CD4-positive, alpha-beta T cell treated with Interleukin-10 for 1 hour (primary cell): ENCODE results near the gene MAP2K5.

ENCODE experiments used
- DNase-seq: peaks from one replicate; pipeline ENCODE4 v3.0.0-alpha.2; 2020

MAP2K5 gene

DNA sequence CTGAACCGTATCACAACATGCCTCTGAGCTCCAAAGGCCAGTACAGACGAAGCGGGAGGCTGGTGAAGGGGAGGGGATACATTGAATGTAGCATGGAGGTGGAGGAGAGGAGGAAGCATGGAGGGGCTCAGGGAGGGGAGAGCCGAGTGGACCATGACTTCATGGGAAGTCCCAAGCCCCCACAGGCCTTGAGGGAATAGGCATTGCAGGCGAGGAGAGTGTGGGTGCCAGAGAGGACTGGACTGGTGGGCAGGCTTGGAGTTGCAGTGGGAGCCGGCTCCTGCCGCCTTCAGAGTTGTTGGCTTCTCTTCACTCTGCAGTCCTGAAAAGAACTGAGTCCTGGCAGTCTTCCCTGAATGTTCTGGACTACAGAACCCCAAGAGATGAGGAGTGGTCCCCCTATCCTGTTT, 300.6 kb downstream of the MAP2K5 start:
- DNase-seq, result no peak

GRCh38 chr15:67843571-67844387, 301.3 kb downstream of the MAP2K5 start:
- no peak for DNase-seq

DNA sequence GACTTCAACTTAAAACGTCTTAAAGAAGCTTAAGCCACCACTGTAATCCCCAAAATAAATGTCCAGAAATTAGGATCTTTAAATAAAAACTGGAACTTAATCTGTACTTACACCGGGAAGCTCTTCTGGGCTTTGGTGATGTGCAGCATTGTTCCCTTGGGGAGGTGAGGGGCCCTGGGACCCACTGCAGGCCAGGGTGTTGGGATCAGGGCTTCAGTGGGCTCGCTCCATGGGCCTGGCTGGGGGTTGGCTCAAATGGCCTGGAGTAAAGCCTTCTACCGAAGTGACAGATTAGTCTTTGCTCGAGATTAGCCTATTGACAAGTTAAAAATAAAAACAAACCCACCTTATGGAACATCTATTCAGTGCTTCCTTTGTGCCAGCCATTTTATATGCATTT, 303.5 kb downstream of the MAP2K5 start:
- DNase-seq, result no peak

DNA sequence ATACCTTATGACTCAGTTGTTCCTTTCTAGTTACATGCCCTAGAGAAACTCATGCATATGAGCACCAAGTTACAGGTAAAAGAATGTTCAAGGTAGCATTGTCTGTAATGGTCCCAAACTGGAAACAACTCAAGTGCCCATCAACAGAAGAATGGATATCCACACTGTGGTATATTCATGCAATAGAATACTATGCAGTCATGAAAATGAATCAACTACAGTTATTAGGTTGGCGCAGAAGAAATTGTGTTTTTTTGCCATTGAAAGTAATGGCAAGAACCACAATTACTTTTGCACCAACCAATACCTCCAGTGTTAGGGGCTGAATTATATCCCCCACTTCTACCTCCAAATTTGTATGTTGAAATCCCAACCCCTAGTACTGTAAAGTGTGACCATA, 307.0 kb downstream of the MAP2K5 start:
- no peak for DNase-seq

- no peak for DNase-seq
Measured at GRCh38 chr15:67850336-67850735, 307.8 kb downstream of the MAP2K5 start.

- DNase-seq, result no peak
Measured at GRCh38 chr15:67850994-67851571, 308.6 kb downstream of the MAP2K5 start.

- no peak for DNase-seq
Measured at GRCh38 chr15:67852418-67852817, 309.9 kb downstream of the MAP2K5 start.

DNA sequence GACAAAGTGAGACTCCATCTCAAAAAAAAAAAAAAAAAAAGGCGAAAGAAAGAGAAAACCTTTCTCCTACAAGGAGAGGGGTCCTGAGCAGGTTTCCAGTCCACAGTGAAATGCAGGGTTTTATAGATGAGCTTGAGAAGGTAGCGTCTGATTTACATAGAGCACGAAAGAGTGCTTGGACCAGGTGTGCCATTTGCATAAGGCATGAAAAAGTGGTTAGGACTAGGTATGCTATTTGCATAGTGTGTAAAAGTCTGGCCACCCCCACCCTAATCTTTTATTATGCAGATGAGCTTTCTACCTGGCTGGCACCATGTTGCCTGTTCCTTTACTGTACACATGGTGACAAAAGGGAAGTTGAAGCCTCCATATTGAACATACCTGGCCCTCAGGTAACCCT, 311.0 kb downstream of the MAP2K5 start:
- DNase-seq, result no peak

DNA sequence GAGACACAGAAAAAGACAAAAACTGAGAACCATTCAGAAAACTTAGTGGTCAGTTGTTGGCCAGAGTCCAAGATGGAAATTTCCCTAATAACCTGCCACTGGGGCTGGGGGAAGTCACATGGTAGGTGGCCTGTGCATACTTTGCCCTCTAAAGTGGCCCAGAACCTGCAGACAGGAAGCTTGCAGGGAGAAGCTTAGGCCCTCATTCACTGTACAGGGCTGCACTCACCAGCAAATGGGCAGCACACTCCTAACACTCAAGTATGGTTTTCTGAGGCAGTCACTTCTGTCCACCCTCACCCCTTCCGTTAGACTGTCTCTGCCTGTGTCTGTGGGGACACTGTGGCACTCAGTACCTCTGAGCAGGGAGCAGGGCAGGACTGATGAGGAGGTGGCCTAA, 311.9 kb downstream of the MAP2K5 start:
- DNase-seq, result no peak

DNA sequence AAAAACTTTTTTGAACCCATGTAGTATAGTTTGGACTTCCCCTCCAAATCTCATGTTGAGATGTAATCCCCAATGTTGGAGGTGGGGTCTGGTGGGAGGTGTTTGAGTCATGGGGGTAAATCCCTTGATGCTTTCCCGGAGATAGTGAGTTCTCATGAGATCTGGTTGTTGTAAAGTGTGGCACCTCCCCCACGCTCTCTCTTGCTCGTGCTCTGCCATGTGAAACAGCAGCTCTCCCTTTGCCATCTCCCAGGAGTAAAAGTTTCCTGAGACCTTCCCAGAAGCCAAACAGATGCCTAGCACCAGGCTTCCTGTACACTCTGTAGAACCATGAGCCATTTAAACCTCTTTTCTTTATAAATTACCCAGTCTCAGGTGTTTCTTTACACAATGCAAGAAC, 313.3 kb downstream of the MAP2K5 start:
- no peak for DNase-seq
